Endodermal cell (in vitro differentiated cells): ENCODE data around the gene MIPOL1. TPM values are rescaled to one million over a fixed set of nuclear protein-coding genes. Genes with fewer than 3 reads are reported as not detected.

Experiments
- DNase-seq: peaks from one replicate; pipeline ENCODE4 v3.0.0-alpha.2; 2017
- H3K27ac ChIP-seq: 2 replicates; pipeline ENCODE4 v1.5.1; 2013; ENCODE audit warnings: mild to moderate bottlenecking, low read depth, low read length, moderate library complexity
- H3K27me3 ChIP-seq: 2 replicates; pipeline ENCODE4 v1.6.1; 2013; ENCODE audit warnings: mild to moderate bottlenecking, low read length, moderate library complexity; ENCODE audit not compliant: insufficient read depth, control insufficient read depth, poor library complexity, severe bottlenecking
- H3K36me3 ChIP-seq: 2 replicates; pipeline ENCODE4 v1.7.0; 2013; ENCODE audit warnings: mild to moderate bottlenecking, low read length, moderate library complexity; ENCODE audit not compliant: control insufficient read depth, insufficient read depth
- H3K4me1 ChIP-seq: one replicate; pipeline ENCODE4 v1.7.0; 2013; ENCODE audit warnings: low read length; ENCODE audit not compliant: control insufficient read depth, insufficient read depth
- H3K4me3 ChIP-seq: 2 replicates; pipeline ENCODE4 v1.5.1; 2013; ENCODE audit warnings: mild to moderate bottlenecking, low read length, moderate library complexity
- H3K9ac ChIP-seq: 2 replicates; pipeline ENCODE4 v1.6.1; 2013; ENCODE audit warnings: mild to moderate bottlenecking, low read length, moderate library complexity; ENCODE audit not compliant: poor library complexity, severe bottlenecking; ENCODE audit errors: extremely low read depth
- H3K9me3 ChIP-seq: 2 replicates; pipeline ENCODE4 v1.6.1; 2013; ENCODE audit warnings: mild to moderate bottlenecking, low read length, moderate library complexity; ENCODE audit not compliant: control insufficient read depth
- H3K27ac Mint-ChIP-seq: 2 replicates; pipeline ENCODE4 v1.8.0; 2020; ENCODE audit warnings: mixed read lengths
- H3K27me3 Mint-ChIP-seq: 2 replicates; pipeline ENCODE4 v1.8.0; 2021; ENCODE audit warnings: mild to moderate bottlenecking, mixed read lengths; ENCODE audit not compliant: insufficient read depth
- H3K36me3 Mint-ChIP-seq: 2 replicates; pipeline ENCODE4 v1.8.0; 2020; ENCODE audit warnings: low read depth, mixed read lengths
- H3K4me1 Mint-ChIP-seq: 2 replicates; pipeline ENCODE4 v1.8.0; 2020; ENCODE audit warnings: mixed read lengths
- H3K4me3 Mint-ChIP-seq: 2 replicates; pipeline ENCODE4 v1.8.0; 2020; ENCODE audit warnings: mild to moderate bottlenecking, moderate library complexity, mixed read lengths
- H3K9me3 Mint-ChIP-seq: 2 replicates; pipeline ENCODE4 v1.8.0; 2020; ENCODE audit warnings: mild to moderate bottlenecking, mixed read lengths
- CTCF ChIP-seq: fragments of 200-600 bp; sonication (generic); conservative IDR thresholded peaks from 2 replicates; pipeline ENCODE4 v1.5.0; 2021; ENCODE audit warnings: antibody characterized with exemption, mild to moderate bottlenecking
- WGBS, 2 experiments: methylation state at CpG; one replicate each; pipeline versions ENCODE4 v1.1.5 to v1.1.7; 2013; ENCODE audit warnings: missing lambda C conversion rate in 2 of 2, mixed read lengths in 1 of 2; ENCODE audit not compliant: insufficient coverage in 1 of 2, insufficient read length in 1 of 2; 5-methylcytosine and 5-hydroxymethylcytosine counted together
- total RNA-seq, 2 donors: library from RNA; stranded (reverse); fragmentation: NEBNext Ultra II Directional in 1 of 2; extraction: Animal tissue kit (Norgen Biotek cat#: 25700) in 1 of 2; gene quantifications; 2 replicates in 1 of 2; 3 replicates in 1 of 2; pipeline ENCODE4 v1.2.1, GENCODE V29; 2021

Gene MIPOL1
- total RNA-seq, 2 donors from 2014 or later, result 22.0 to 28.5 TPM

GRCh38 chr14:37340353-37340752, 142.6 kb downstream of the MIPOL1 start:
- Histone ChIP-seq H3K9me3 (no peaks in the 10 kb centered on the region), H3K27me3 (no peaks in the 10 kb centered on the region), H3K9ac (no peak overlapping the region), H3K36me3 (peaks cover 3% of the 10 kb centered on the region), H3K27ac (no peak overlapping the region), H3K4me1 (no peaks in the 10 kb centered on the region), H3K4me3 (no peak overlapping the region)
- Mint-ChIP-seq H3K36me3 (peaks cover 6% of the 10 kb centered on the region), H3K27me3 (no peaks in the 10 kb centered on the region), H3K9me3 (no peaks in the 10 kb centered on the region), H3K4me3 (no peak overlapping the region), H3K27ac (no peak overlapping the region), H3K4me1 (no peaks in the 10 kb centered on the region)
- peak; percentile 59 for TF ChIP-seq CTCF
- peak; percentile 47 for DNase-seq
- 87 to 93% methylated on average over 3 to 4 of the region's 4 CpGs for WGBS, 2 experiments

GRCh38 chr14:37343307-37344094, 145.8 kb downstream of the MIPOL1 start:
- no peak for TF ChIP-seq CTCF
- no peak overlapping the region for H3K9ac ChIP-seq
- no peaks in the 10 kb centered on the region for H3K4me1 Mint-ChIP-seq
- H3K27me3 ChIP-seq, result no peaks in the 10 kb centered on the region
- H3K36me3 Mint-ChIP-seq, result peaks cover 20% of the 10 kb centered on the region
- H3K4me3 Mint-ChIP-seq, result no peak overlapping the region
- no peak for DNase-seq
- H3K9me3 Mint-ChIP-seq, result peaks cover 16% of the 10 kb centered on the region
- H3K27me3 Mint-ChIP-seq, result no peaks in the 10 kb centered on the region
- no peak overlapping the region for H3K27ac Mint-ChIP-seq
- no peak overlapping the region for H3K27ac ChIP-seq
- no peak overlapping the region for H3K4me3 ChIP-seq
- H3K4me1 ChIP-seq, result no peaks in the 10 kb centered on the region
- 90% methylated on average over 1 to 2 of the region's 3 CpGs for WGBS, 2 experiments
- peaks cover 14% of the 10 kb centered on the region for H3K9me3 ChIP-seq
- H3K36me3 ChIP-seq, result peaks cover 3% of the 10 kb centered on the region

GRCh38 chr14:37363661-37364060, 165.9 kb downstream of the MIPOL1 start:
- Mint-ChIP-seq H3K36me3 (peaks cover 45% of the 10 kb centered on the region), H3K9me3 (peaks cover 39% of the 10 kb centered on the region), H3K4me1 (no peaks in the 10 kb centered on the region), H3K27ac (no peak overlapping the region), H3K27me3 (no peaks in the 10 kb centered on the region), H3K4me3 (no peak overlapping the region)
- DNase-seq, result no peak
- TF ChIP-seq CTCF, result no peak
- Histone ChIP-seq H3K27ac (no peak overlapping the region), H3K27me3 (no peaks in the 10 kb centered on the region), H3K4me3 (no peak overlapping the region), H3K9ac (no peak overlapping the region), H3K4me1 (no peaks in the 10 kb centered on the region), H3K36me3 (no peaks in the 10 kb centered on the region), H3K9me3 (peaks cover 15% of the 10 kb centered on the region)
- 96 to 98% methylated on average over 5 to 9 of the region's 9 CpGs for whole genome bisulfite sequencing, 2 experiments
